ENCODE data around the gene LRP5. TPM values are rescaled to one million over a fixed set of nuclear protein-coding genes. Genes with fewer than 3 reads are reported as not detected.
"Not testable (repeated sequence)": the region's sequence is repeated elsewhere in the genome, so short reads cannot be mapped to it uniquely, and the experiment has no call there.

Gene LRP5
- total RNA-seq, 1 experiment from 2014 or later: 48.8 TPM

- Mint-ChIP-seq H3K9me3 (peaks cover 21% of the 10 kb centered on the region), H3K4me3 (no peak overlapping the region), H3K36me3 (peaks cover 46% of the 10 kb centered on the region), H3K27ac (peak overlapping the region; percentile 32), H3K27me3 (ENCODE audit: low read depth) (no peaks in the 10 kb centered on the region), H3K4me1 (peaks cover 59% of the 10 kb centered on the region)
- DNase-seq (ENCODE audit: low spot score) (no peak), ATAC-seq (no peak)
- CTCF ChIA-PET: no interaction called here
- POLR2A ChIA-PET: no interaction called here
- TF ChIP-seq E2F4 (CRISPR knock-in tag; IDR thresholded peaks at IDR 0.05; ENCODE audit: borderline replicate concordance, low read depth) (no peak), CREB1 (CRISPR knock-in tag; IDR thresholded peaks at IDR 0.05) (no peak), ATF2 (CRISPR knock-in tag; IDR thresholded peaks at IDR 0.05; ENCODE audit: borderline replicate concordance, low read depth) (no peak), ZNF317 (CRISPR knock-in tag; IDR thresholded peaks at IDR 0.05; ENCODE audit: borderline replicate concordance, low read depth) (no peak), PREB (CRISPR knock-in tag; IDR thresholded peaks at IDR 0.05; ENCODE audit: borderline replicate concordance) (no peak)
Observed at GRCh38 chr11:68471360-68472340, 159.3 kb downstream of the LRP5 start.

- TF ChIP-seq FOXP4 (CRISPR knock-in tag; IDR thresholded peaks at IDR 0.05) (no peak), ELF4 (CRISPR knock-in tag; IDR thresholded peaks at IDR 0.05; ENCODE audit: low read depth) (no peak), ESRRA (CRISPR knock-in tag; IDR thresholded peaks at IDR 0.05; ENCODE audit: borderline replicate concordance) (no peak)
- peaks cover 52% of the 10 kb centered on the region for H3K36me3 Mint-ChIP-seq
- peaks cover 53% of the 10 kb centered on the region for H3K4me1 Mint-ChIP-seq
- H3K4me3 Mint-ChIP-seq: no peak overlapping the region
- ATAC-seq (no peak), DNase-seq (ENCODE audit: low spot score) (no peak)
- H3K27ac Mint-ChIP-seq: no peak overlapping the region
- POLR2A ChIA-PET: no interaction called here
- peaks cover 25% of the 10 kb centered on the region for H3K9me3 Mint-ChIP-seq
- CTCF ChIA-PET: no interaction called here
- no peaks in the 10 kb centered on the region for H3K27me3 Mint-ChIP-seq (ENCODE audit: low read depth)
Observed at GRCh38 chr11:68472778-68473177, 160.4 kb downstream of the LRP5 start.

- Mint-ChIP-seq H3K36me3 (peaks cover 56% of the 10 kb centered on the region), H3K9me3 (peaks cover 25% of the 10 kb centered on the region), H3K27me3 (ENCODE audit: low read depth) (no peaks in the 10 kb centered on the region), H3K4me3 (no peak overlapping the region), H3K27ac (no peak overlapping the region), H3K4me1 (peaks cover 44% of the 10 kb centered on the region)
- POLR2A ChIA-PET: no interaction called here
- DNase-seq (ENCODE audit: low spot score) (no peak), ATAC-seq (no peak)
- TF ChIP-seq ZNF281 (CRISPR knock-in tag; IDR thresholded peaks at IDR 0.05): no peak
- no peak for TF ChIP-seq IRF1 (CRISPR knock-in tag; IDR thresholded peaks at IDR 0.05)
- TF ChIP-seq CBFB (CRISPR knock-in tag; IDR thresholded peaks at IDR 0.05; ENCODE audit: low read depth): no peak
- CTCF ChIA-PET: no interaction called here
Observed at GRCh38 chr11:68473693-68474092, 161.3 kb downstream of the LRP5 start.

- Mint-ChIP-seq H3K36me3 (peaks cover 65% of the 10 kb centered on the region), H3K4me1 (peaks cover 28% of the 10 kb centered on the region), H3K9me3 (peaks cover 32% of the 10 kb centered on the region)
- DNase-seq (ENCODE audit: low spot score); H3K27ac Mint-ChIP-seq; H3K27me3 Mint-ChIP-seq (ENCODE audit: low read depth); CTCF ChIA-PET; ATAC-seq; H3K4me3 Mint-ChIP-seq; POLR2A ChIA-PET: not testable (repeated sequence)
Observed at GRCh38 chr11:68475626-68476025, 163.2 kb downstream of the LRP5 start.

Data from WTC11 (cell line).